PFSK-1 (cell line): ENCODE data around the gene SWAP70.

ENCODE experiments used
- FOXP2 ChIP-seq: optimal IDR thresholded peaks from 2 replicates; pipeline ENCODE3; 2011; ENCODE audit warnings: borderline replicate concordance, control low read depth, inconsistent platforms; ENCODE audit not compliant: insufficient read depth; ENCODE audit errors: extremely low read length, extremely low read depth
- POLR2AphosphoS5 ChIP-seq: IDR thresholded peaks from 2 replicates; pipeline ENCODE4 v1.6.1; 2012; ENCODE audit warnings: low read depth, mild to moderate bottlenecking, control low read depth, low read length, moderate library complexity
- SIN3A ChIP-seq: IDR thresholded peaks from 2 replicates; pipeline ENCODE4 v1.6.1; 2012; ENCODE audit warnings: mild to moderate bottlenecking, low read length, moderate library complexity, borderline replicate concordance; ENCODE audit not compliant: insufficient read depth
- TF ChIP-seq, protein P1 (sequence below), 2 experiments: IDR thresholded peaks; 2 replicates each; pipeline versions ENCODE4 v1.6.1 to v1.8.0; 2011 to 2012; ENCODE audit warnings: low read depth in 2 of 2, low read length in 2 of 2, control low read depth in 1 of 2, inconsistent platforms in 1 of 2, mild to moderate bottlenecking in 1 of 2, moderate library complexity in 1 of 2; ENCODE audit not compliant: insufficient read depth in 1 of 2

DNA sequence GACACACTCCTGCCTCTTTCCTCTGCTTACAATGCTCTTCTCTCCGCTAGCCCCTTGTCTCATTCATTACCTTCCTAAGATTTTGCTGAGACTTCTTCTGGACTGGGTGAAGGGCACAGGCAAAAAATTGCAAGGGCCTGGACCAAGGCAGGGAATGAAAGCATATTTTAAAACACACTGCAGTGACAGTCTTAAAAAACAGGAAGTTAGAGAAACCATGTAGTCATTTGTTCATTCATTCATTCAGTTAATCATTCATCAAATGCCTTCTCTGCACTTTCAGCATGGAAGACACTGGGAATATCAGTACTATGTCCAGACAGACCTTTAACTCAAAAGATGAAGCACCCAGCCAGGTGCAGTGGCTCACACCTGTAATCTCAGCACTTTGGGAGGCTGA, 44.9 kb upstream of the SWAP70 start:
- no peak for TF ChIP-seq POLR2AphosphoS5
- TF ChIP-seq SIN3A: no peak
- TF ChIP-seq, protein P1, sequence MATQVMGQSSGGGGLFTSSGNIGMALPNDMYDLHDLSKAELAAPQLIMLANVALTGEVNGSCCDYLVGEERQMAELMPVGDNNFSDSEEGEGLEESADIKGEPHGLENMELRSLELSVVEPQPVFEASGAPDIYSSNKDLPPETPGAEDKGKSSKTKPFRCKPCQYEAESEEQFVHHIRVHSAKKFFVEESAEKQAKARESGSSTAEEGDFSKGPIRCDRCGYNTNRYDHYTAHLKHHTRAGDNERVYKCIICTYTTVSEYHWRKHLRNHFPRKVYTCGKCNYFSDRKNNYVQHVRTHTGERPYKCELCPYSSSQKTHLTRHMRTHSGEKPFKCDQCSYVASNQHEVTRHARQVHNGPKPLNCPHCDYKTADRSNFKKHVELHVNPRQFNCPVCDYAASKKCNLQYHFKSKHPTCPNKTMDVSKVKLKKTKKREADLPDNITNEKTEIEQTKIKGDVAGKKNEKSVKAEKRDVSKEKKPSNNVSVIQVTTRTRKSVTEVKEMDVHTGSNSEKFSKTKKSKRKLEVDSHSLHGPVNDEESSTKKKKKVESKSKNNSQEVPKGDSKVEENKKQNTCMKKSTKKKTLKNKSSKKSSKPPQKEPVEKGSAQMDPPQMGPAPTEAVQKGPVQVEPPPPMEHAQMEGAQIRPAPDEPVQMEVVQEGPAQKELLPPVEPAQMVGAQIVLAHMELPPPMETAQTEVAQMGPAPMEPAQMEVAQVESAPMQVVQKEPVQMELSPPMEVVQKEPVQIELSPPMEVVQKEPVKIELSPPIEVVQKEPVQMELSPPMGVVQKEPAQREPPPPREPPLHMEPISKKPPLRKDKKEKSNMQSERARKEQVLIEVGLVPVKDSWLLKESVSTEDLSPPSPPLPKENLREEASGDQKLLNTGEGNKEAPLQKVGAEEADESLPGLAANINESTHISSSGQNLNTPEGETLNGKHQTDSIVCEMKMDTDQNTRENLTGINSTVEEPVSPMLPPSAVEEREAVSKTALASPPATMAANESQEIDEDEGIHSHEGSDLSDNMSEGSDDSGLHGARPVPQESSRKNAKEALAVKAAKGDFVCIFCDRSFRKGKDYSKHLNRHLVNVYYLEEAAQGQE (IDR thresholded peaks at IDR 0.05; ENCODE audit: insufficient read depth in 1 of 2, low read depth in 2 of 2, low read length in 2 of 2): no peak
- TF ChIP-seq FOXP2: no peak
